Pancreas (tissue), 10 donors: Measurements from ENCODE around the gene MRPL51. TPM values are rescaled to one million over a fixed set of nuclear protein-coding genes. Genes with fewer than 3 reads are reported as not detected.
"Not testable (repeated sequence)": the region's sequence is repeated elsewhere in the genome, so short reads cannot be mapped to it uniquely, and the experiment has no call there.

ENCODE experiments used
- ATAC-seq, 4 donors: fragments of 200-7000 bp; cut with Tn5 transposase; one replicate each; pipeline versions ENCODE4 v1.8.0 to v1.9.1; 2020; ENCODE audit warnings: mild to moderate bottlenecking in 4 of 4, moderate library complexity in 4 of 4
- DNase-seq, 6 donors: peaks; one replicate each; pipeline ENCODE4 v3.0.0-alpha.2; 2020
- FAIRE-seq: peaks from 2 replicates; lab custom pipeline; 2012; peaks lifted over from hg19 to GRCh38; lab: Jason Lieb, UNC
- H3K27ac ChIP-seq, 4 donors: fragments of 200-600 bp; sonication (generic); 1 replicate in 3 of 4; 2 replicates in 1 of 4; pipeline versions ENCODE4 v1.5.0 to v1.8.0; 2020
- H3K27me3 ChIP-seq, 4 donors: fragments of 200-600 bp; one replicate each; pipeline ENCODE4 v1.8.0; 2021
- H3K36me3 ChIP-seq, 3 donors: fragments of 200-600 bp; sonication (generic) in 1 of 3; one replicate each; pipeline versions ENCODE4 v1.5.0 to v1.8.0; 2020 to 2021
- H3K4me1 ChIP-seq, 3 donors: fragments of 200-600 bp; one replicate each; pipeline ENCODE4 v1.8.0; 2021
- H3K4me3 ChIP-seq, 4 donors: fragments of 200-600 bp; sonication (generic) in 2 of 4; one replicate each; pipeline versions ENCODE4 v1.5.0 to v1.8.0; 2020 to 2021
- H3K9me3 ChIP-seq, 4 donors: fragments of 200-600 bp; one replicate each; pipeline ENCODE4 v1.8.0; 2021
- WGBS, 2 donors: extraction: QIAGEN DNeasy Blood & Tissue Kit; methylation state at CpG; one replicate each; pipeline ENCODE4 v1.1.7; 2013; 5-methylcytosine and 5-hydroxymethylcytosine counted together
- intact Hi-C, 3 donors: fragments of 100-400 bp; cut with DNase I; formaldehyde crosslinking; loops; one replicate each; pipeline versions ENCODE4 v1.11.1 to v1.14.2; 2022
- polyA plus RNA-seq, 2 donors: library from polyadenylated mRNA; stranded (reverse); fragments of 200-250 nt; gene quantifications; one replicate each; pipeline ENCODE4 v1.2.3, GENCODE V29; 2013
- total RNA-seq, 6 donors: library from RNA; stranded (reverse); fragmentation: NEBNext Ultra II Directional in 4 of 6; extraction: Animal tissue kit (Norgen Biotek cat#: 25700) in 4 of 6; gene quantifications; one replicate each; pipeline versions ENCODE4 v1.2.1 to v1.2.4, GENCODE V29; 2021 to 2023
- TF ChIP-seq, protein P1 (sequence below), 4 donors: fragments of 200-600 bp; sonication (generic) in 3 of 4; IDR thresholded peaks; one replicate each; pipeline versions ENCODE4 v1.5.0 to v1.8.0; 2021; ENCODE audit warnings: antibody characterized with exemption in 4 of 4
- donor health status: healthy with polysubstance abuse.
- donor health status: DM: no; HTN: no; CAD: no; lungs with moderate emphysema.
- donor health status: DM: no; HTN: no; CAD: no.
- donor health status: control.
- donor health status: control.
- donor health status: Bipolar disorder and iron deficiency.
- donor health status: DM: yes; HTN: yes; CAD: no.
- donor health status: DM: no; HTN: no; CAD: no.
- donor health status: DM: no; HTN: no; CAD: no.
- donor health status: DM: yes; HTN: yes; CAD: no.

The MRPL51 gene
- total and polyA plus RNA-seq, 8 donors = 30.6 to 79.7 (median 66.9) TPM

DNA sequence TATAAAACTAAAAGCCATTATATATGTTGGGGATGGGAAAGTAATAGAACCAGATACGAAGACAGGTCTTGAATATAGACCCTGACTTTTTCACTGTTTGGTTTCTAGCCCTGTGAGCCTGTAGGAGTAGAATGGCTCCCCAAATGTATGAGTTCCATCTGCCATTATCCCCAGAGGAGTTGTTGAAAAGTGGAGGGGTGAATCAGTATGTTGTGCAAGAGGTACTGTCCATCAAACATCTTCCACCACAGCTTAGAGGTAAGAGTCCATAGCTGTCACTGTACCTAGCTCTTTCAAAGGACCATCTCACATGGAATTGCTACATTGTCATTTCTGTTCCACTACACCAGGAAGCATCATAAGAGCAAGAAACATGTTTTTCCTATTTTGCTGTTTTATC lies 1.9 kb upstream of the MRPL51 start:
- WGBS, 2 donors = 67 to 71% methylated on average over 1 of the region's 1 CpG
- DNase-seq (no peak), ATAC-seq (no peak), FAIRE-seq (no peak)
- H3K27me3 ChIP-seq = no peaks in the 10 kb centered on the region
- peaks cover 0 to 8% (median 0%) of the 10 kb centered on the region in 3 donors for H3K36me3 ChIP-seq
- intact Hi-C loops = no loop called here
- H3K9me3 ChIP-seq = no peaks in the 10 kb centered on the region
- no peak overlapping the region for H3K27ac ChIP-seq
- TF ChIP-seq, protein P1, sequence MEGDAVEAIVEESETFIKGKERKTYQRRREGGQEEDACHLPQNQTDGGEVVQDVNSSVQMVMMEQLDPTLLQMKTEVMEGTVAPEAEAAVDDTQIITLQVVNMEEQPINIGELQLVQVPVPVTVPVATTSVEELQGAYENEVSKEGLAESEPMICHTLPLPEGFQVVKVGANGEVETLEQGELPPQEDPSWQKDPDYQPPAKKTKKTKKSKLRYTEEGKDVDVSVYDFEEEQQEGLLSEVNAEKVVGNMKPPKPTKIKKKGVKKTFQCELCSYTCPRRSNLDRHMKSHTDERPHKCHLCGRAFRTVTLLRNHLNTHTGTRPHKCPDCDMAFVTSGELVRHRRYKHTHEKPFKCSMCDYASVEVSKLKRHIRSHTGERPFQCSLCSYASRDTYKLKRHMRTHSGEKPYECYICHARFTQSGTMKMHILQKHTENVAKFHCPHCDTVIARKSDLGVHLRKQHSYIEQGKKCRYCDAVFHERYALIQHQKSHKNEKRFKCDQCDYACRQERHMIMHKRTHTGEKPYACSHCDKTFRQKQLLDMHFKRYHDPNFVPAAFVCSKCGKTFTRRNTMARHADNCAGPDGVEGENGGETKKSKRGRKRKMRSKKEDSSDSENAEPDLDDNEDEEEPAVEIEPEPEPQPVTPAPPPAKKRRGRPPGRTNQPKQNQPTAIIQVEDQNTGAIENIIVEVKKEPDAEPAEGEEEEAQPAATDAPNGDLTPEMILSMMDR (IDR thresholded peaks at IDR 0.05) = no peak
- peak overlapping the region in 1 of 4 donors; percentile 76 for H3K4me3 ChIP-seq
- H3K4me1 ChIP-seq = peaks cover 7 to 16% (median 15%) of the 10 kb centered on the region in 3 donors

DNA sequence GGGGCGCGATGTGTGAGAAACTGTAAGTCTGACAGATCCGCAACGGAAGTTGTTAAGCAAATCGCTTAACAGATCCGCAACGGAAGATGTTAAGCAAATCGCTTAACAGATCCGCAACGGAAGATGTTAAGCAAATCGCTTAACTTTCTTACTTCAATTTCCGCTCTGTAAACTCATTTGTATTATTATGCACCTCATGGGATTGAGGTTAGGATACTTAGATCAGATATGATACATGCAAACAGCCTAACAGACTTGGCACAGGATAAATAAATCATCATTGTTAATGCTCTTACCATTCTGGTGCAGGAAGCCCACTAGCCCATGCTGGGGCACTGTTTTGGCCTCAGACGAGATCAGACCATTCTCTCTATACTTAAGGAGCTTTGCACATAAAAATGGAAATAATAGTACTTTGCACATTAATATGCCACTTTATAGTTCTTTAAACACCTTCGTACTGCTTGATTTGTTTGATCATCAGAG lies 1.2 kb upstream of the MRPL51 start:
- TF ChIP-seq, protein P1 (IDR thresholded peaks at IDR 0.05) = no peak
- peak in 1 of 4 donors; percentile 8 for ATAC-seq
- Histone ChIP-seq H3K36me3 (peaks cover 0 to 7% (median 0%) of the 10 kb centered on the region in 3 donors), H3K27ac (peak overlapping the region in 1 of 4 donors; percentile 94), H3K9me3 (no peaks in the 10 kb centered on the region), H3K27me3 (no peaks in the 10 kb centered on the region), H3K4me1 (peaks cover 7 to 16% (median 15%) of the 10 kb centered on the region in 3 donors), H3K4me3 (peak overlapping the region; percentile 58 to 85 (median 76))
- FAIRE-seq = no peak
- DNase-seq = no peak
- 1 to 2% methylated on average over 14 of the region's 14 CpGs for WGBS, 2 donors
- intact Hi-C loops = no loop called here

DNA sequence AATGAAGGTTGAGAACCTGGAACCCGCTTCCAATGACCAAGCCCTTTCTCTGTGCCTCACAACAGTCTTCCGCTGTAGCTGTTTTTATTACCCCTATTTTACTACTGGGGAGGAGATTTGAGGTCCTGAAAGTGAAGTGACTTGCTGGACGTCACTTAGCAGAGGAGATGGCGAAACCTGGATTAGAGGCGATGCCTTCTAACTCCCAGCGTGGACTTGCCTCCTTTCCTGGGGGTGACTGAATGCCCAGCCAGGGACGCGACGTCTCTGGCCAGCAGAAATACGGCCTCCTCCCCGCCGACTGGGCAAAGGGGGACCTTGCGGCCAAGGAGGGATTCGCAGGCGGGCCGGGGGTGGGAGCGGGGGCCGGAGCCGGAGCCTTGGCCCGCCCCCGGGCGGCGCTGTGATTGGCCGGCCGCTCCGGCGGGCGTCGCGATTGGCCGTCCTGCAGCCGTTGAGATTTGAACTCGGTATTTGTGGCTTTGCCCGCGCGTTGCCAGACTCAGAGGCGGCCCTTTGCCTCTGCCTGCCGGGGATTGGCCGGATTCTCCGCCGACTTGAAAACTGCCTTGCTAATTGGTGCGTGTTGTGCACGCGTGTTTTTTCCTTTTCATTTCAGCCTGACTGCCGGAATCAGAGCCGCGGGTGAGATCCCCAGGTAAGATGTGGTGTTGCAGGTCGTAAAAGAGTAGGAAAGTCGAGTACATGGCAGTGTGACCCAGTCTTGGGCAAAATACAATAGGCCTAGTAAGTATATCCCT lies 615 bp upstream of the MRPL51 start, which contains the start of gene NCAPD2:
Gene NCAPD2, plus strand, starts transcription at position 606 of the 761 bp plus-strand sequence. CDS start 997 bp downstream, outside the sequence.
- peaks cover 7 to 16% (median 15%) of the 10 kb centered on the region in 3 donors for H3K4me1 ChIP-seq
- peak; percentile 94 to 98 (median 96) for ATAC-seq
- peak within 1 kb of the TSS; percentile 76 to 94 (median 86) for H3K27ac ChIP-seq
- H3K4me3 ChIP-seq = peak within 1 kb of the TSS; percentile 58 to 85 (median 76)
- WGBS, 2 donors = 1% methylated on average over 48 to 49 of the region's 49 CpGs
- TF ChIP-seq, protein P1 (IDR thresholded peaks at IDR 0.05) = peak in 2 of 4 donors; percentile 8 to 16
- intact Hi-C loops = no loop called here
- peaks cover 0 to under 1% (median 0%) of the 10 kb centered on the region in 3 donors for H3K36me3 ChIP-seq
- H3K9me3 ChIP-seq = no peaks in the 10 kb centered on the region
- no peak for FAIRE-seq
- no peaks in the 10 kb centered on the region for H3K27me3 ChIP-seq
- DNase-seq = peak; percentile 89 to 95 (median 91)

DNA sequence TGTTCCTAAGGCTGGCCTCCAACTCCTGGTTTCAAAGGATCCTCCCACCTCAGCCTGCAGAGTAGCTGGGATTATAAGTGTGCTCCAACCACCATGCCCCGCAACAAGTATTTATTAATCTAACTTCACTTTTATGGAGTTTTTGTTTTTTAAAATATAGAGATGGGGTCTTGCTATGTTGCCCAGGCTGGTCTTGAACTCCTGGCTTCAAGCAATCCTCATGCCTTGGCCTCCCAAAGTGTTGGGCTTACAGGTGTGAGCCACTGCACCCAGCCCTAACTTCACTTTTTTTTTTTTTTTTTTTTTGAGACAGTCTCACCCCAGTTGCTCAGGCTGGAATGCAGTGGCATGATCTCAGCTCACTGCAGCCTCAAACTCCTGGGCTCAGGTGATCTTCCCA lies 2.4 kb downstream of the MRPL51 start:
- H3K4me3 ChIP-seq, ATAC-seq, H3K27me3 ChIP-seq, H3K27ac ChIP-seq, H3K36me3 ChIP-seq, DNase-seq, intact Hi-C loops, H3K9me3 ChIP-seq, FAIRE-seq: not testable (repeated sequence)
- peaks cover 7 to 16% (median 15%) of the 10 kb centered on the region in 3 donors for H3K4me1 ChIP-seq
- WGBS, 2 donors = 94 to 100% methylated on average over 1 of the region's 1 CpG

DNA sequence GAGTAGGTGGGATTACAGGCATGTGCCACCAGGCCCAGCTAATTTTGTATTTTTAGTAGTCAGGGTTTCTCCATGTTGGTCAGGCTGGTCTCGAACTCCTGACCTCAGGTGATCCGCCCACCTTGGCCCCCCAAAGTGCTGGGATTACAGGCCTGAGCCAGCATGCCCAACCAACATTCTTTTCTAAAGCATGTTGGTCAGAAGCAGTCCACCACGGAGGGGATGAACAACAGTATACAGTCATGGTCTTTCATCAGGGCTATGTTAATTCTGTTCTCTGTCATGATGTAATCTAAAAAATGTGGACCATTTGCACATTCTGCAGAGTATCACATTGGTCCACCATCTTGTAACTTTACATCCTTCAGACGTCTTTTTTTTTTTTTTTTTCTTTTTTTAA lies 3.6 kb downstream of the MRPL51 start:
- H3K36me3 ChIP-seq = no peaks in the 10 kb centered on the region
- DNase-seq = no peak
- ATAC-seq = no peak
- no peak overlapping the region for H3K27ac ChIP-seq
- no peak for FAIRE-seq
- intact Hi-C loops = no loop called here
- TF ChIP-seq, protein P1 (IDR thresholded peaks at IDR 0.05) = no peak
- WGBS, 2 donors = 61 to 69% methylated on average over 4 of the region's 4 CpGs
- no peaks in the 10 kb centered on the region for H3K27me3 ChIP-seq
- no peak overlapping the region for H3K4me3 ChIP-seq
- peaks cover 0 to 8% (median 2%) of the 10 kb centered on the region in 3 donors for H3K4me1 ChIP-seq
- H3K9me3 ChIP-seq = no peaks in the 10 kb centered on the region
